Mesenchymal stem cell (in vitro differentiated cells and primary cell): ENCODE data around the gene FAH.
"Not testable (repeated sequence)": the region's sequence is repeated elsewhere in the genome, so short reads cannot be mapped to it uniquely, and the experiment has no call there.

Experiments
- DNase-seq: peaks from one replicate; pipeline ENCODE4 v3.0.0-alpha.2; 2013
- H2AFZ ChIP-seq: one replicate; pipeline ENCODE4 v1.6.1; 2013; ENCODE audit warnings: low read depth, mild to moderate bottlenecking, control low read depth, inconsistent platforms, low read length, moderate library complexity
- H2AK5ac ChIP-seq: 2 replicates; pipeline ENCODE4 v1.6.1; 2013; ENCODE audit warnings: low read length, moderate library complexity, mild to moderate bottlenecking, inconsistent platforms; ENCODE audit not compliant: severe bottlenecking
- H2BK120ac ChIP-seq: one replicate; pipeline ENCODE4 v1.6.1; 2013; ENCODE audit warnings: low read depth, mild to moderate bottlenecking, inconsistent platforms, low read length, moderate library complexity
- H2BK12ac ChIP-seq, 2 experiments: one replicate each; pipeline ENCODE4 v1.6.1; 2013; ENCODE audit warnings: inconsistent platforms in 2 of 2, low read length in 2 of 2, mild to moderate bottlenecking in 2 of 2, moderate library complexity in 2 of 2, control low read depth in 1 of 2
- H2BK15ac ChIP-seq: one replicate; pipeline ENCODE4 v1.6.1; 2013; ENCODE audit warnings: mild to moderate bottlenecking, low read depth, inconsistent platforms; ENCODE audit not compliant: poor library complexity, severe bottlenecking
- H2BK5ac ChIP-seq: 2 replicates; pipeline ENCODE4 v1.6.1; 2013; ENCODE audit warnings: low read depth, mild to moderate bottlenecking, low read length, control low read depth, inconsistent platforms; ENCODE audit not compliant: poor library complexity, severe bottlenecking
- H3K14ac ChIP-seq, 2 experiments: one replicate each; pipeline ENCODE4 v1.6.1; 2013; ENCODE audit warnings: inconsistent platforms in 2 of 2, low read length in 2 of 2, control low read depth in 1 of 2, mild to moderate bottlenecking in 1 of 2, moderate library complexity in 1 of 2
- H3K18ac ChIP-seq, 2 experiments: one replicate each; pipeline ENCODE4 v1.6.1; 2013; ENCODE audit warnings: inconsistent platforms in 2 of 2, low read length in 2 of 2, control low read depth in 1 of 2, low read depth in 1 of 2, mild to moderate bottlenecking in 1 of 2
- H3K23ac ChIP-seq, 2 experiments: one replicate each; pipeline ENCODE4 v1.6.1; 2013; ENCODE audit warnings: inconsistent platforms in 2 of 2, low read length in 2 of 2, mild to moderate bottlenecking in 2 of 2, moderate library complexity in 2 of 2, control low read depth in 1 of 2
- H3K27ac ChIP-seq: 2 replicates; pipeline ENCODE4 v1.5.1; 2013; ENCODE audit warnings: mild to moderate bottlenecking, moderate library complexity, low read length, control low read depth, inconsistent platforms; ENCODE audit not compliant: poor library complexity, severe bottlenecking
- H3K27me3 ChIP-seq, 2 experiments: 2 replicates each; pipeline versions ENCODE4 v1.6.1 to v1.7.0; 2013; ENCODE audit warnings: low read length in 2 of 2, mild to moderate bottlenecking in 2 of 2, moderate library complexity in 2 of 2, control low read depth in 1 of 2, inconsistent platforms in 1 of 2; ENCODE audit not compliant: control insufficient read depth in 1 of 2, insufficient read depth in 1 of 2
- H3K36me3 ChIP-seq, 2 experiments: 2 replicates each; pipeline versions ENCODE4 v1.6.1 to v1.7.0; 2013; ENCODE audit warnings: low read length in 2 of 2, control low read depth in 1 of 2, inconsistent platforms in 1 of 2, low read depth in 1 of 2, mild to moderate bottlenecking in 1 of 2; ENCODE audit not compliant: insufficient read depth in 2 of 2, control insufficient read depth in 1 of 2
- H3K4ac ChIP-seq, 2 experiments: one replicate each; pipeline ENCODE4 v1.6.1; 2013; ENCODE audit warnings: inconsistent platforms in 2 of 2, low read length in 2 of 2, mild to moderate bottlenecking in 2 of 2, moderate library complexity in 2 of 2, control low read depth in 1 of 2, low read depth in 1 of 2
- H3K4me1 ChIP-seq: 2 replicates; pipeline ENCODE4 v1.6.1; 2013; ENCODE audit warnings: low read depth, low read length, control low read depth; ENCODE audit not compliant: control insufficient read depth, insufficient read depth
- H3K4me2 ChIP-seq: 2 replicates; pipeline ENCODE4 v1.6.1; 2013; ENCODE audit warnings: low read length, mild to moderate bottlenecking, inconsistent platforms; ENCODE audit not compliant: poor library complexity, severe bottlenecking
- H3K4me3 ChIP-seq, 2 experiments: 2 replicates each; pipeline versions ENCODE4 v1.5.1 to v1.7.0; 2013; ENCODE audit warnings: low read length in 2 of 2, mild to moderate bottlenecking in 2 of 2, control low read depth in 1 of 2, low read depth in 1 of 2; ENCODE audit not compliant: insufficient read depth in 1 of 2
- H3K79me1 ChIP-seq: replicated peaks from 2 replicates; pipeline ENCODE4 v1.6.1; 2013; ENCODE audit warnings: mild to moderate bottlenecking, control low read depth, low read length, inconsistent platforms; ENCODE audit not compliant: poor library complexity, severe bottlenecking
- H3K9ac ChIP-seq: 2 replicates; pipeline ENCODE4 v1.7.0; 2013; ENCODE audit warnings: mild to moderate bottlenecking, low read length, moderate library complexity
- H3K9me3 ChIP-seq: 2 replicates; pipeline ENCODE4 v1.7.0; 2013; ENCODE audit warnings: mild to moderate bottlenecking, low read length; ENCODE audit not compliant: control insufficient read depth
- H4K8ac ChIP-seq: one replicate; pipeline ENCODE4 v1.6.1; 2013; ENCODE audit warnings: inconsistent platforms, mild to moderate bottlenecking, low read length, moderate library complexity
- H4K91ac ChIP-seq: one replicate; pipeline ENCODE4 v1.6.1; 2013; ENCODE audit warnings: mild to moderate bottlenecking, low read length, inconsistent platforms
- WGBS: methylation state at CpG from one replicate; pipeline ENCODE4 v1.1.7; 2013; ENCODE audit warnings: mixed read lengths; 5-methylcytosine and 5-hydroxymethylcytosine counted together

The FAH gene

DNA sequence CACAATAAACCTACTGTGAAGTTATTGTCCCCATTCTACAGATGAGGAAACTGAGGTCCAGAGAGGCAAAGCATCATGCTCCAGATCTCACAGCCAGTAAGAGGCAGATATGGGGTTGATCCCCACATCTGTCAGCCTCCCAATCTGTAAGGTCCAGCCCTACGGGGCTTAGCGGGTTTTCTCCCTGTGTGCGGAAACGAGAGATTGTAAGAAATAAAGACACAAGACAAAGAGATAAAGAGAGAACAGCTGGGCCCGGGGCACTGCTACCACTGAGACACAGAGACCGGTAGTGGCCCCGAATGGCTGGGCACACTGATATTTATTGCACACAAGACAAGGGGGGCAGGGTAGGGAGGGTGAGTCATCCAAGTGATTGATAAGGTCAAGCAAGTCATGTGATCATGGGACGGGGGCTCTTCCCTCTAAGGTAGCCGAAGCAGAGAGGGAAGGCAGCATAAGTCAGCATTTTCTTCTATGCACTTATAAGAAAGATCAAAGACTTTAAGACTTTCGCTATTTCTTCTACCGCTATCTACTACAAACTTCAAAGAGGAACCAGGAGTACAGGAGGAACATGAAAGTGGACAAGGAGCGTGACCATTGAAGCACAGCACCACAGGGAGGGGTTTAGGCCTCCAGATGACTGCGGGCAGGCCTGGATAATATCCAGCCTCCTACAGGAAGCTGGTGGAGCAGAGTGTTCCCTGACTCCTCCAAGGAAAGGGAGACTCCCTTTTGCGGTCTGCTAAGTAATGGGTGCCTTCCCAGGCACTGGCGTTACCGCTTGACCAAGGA lies 2.8 kb downstream of the FAH start:
- H3K23ac ChIP-seq, H4K91ac ChIP-seq, H3K27ac ChIP-seq, H2AFZ ChIP-seq, H3K27me3 ChIP-seq, H3K9ac ChIP-seq, H3K9me3 ChIP-seq, H3K4me2 ChIP-seq, H2AK5ac ChIP-seq, H2BK5ac ChIP-seq, H2BK15ac ChIP-seq, H3K4me3 ChIP-seq, H3K14ac ChIP-seq: not testable (repeated sequence)
- H2BK120ac ChIP-seq, result peak overlapping the region; percentile 56
- peaks cover 35% of the 10 kb centered on the region for H3K79me1 ChIP-seq
- peak overlapping the region; percentile 35 for H4K8ac ChIP-seq
- DNase-seq, result peak; percentile 89
- H3K18ac ChIP-seq, result peak overlapping the region; percentile 40 to 77
- H3K4ac ChIP-seq, result peak overlapping the region in 1 of 2 experiments; percentile 41
- peak overlapping the region in 1 of 2 experiments; percentile 76 for H2BK12ac ChIP-seq
- H3K36me3 ChIP-seq, result peaks cover 18 to 21% of the 10 kb centered on the region in 2 experiments
- 59% methylated on average over 14 of the region's 16 CpGs for WGBS
- H3K4me1 ChIP-seq, result peaks cover 23% of the 10 kb centered on the region

DNA sequence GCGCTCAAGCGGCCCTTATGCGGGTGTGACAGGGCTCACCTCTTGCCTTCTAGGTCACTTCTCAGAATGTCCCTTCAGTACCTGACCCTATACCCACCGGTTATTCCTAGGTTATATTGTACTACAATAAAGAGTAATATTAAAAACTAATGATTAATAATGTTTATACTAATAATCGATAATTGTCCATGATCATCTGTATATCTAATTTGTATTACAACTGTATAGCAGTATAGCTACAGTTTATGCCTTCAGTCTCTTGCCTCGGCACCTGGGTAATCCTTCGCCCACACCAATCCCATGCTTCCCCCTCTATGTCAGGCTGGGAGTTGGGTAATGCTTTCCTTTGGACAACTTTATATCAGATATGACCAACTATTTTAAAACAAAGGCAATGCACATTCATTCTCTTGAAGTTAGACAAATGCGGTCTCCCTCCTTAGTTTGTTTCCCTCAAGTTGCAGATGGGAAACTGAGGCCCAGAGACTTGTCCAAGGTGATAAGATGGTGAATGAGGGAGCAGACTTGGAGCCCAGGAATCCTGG lies 3.4 kb downstream of the FAH start:
- Histone ChIP-seq H3K36me3 (peaks cover 18 to 22% of the 10 kb centered on the region in 2 experiments), H3K9ac (no peak overlapping the region), H3K9me3 (no peaks in the 10 kb centered on the region), H3K27ac (no peak overlapping the region), H3K4me2 (no peak overlapping the region), H3K14ac (no peak overlapping the region), H3K27me3 (no peaks in the 10 kb centered on the region), H3K23ac (no peak overlapping the region), H2BK120ac (peak overlapping the region; percentile 80), H4K91ac (no peak overlapping the region), H2BK15ac (no peak overlapping the region), H2BK5ac (no peak overlapping the region), H2AK5ac (no peak overlapping the region), H3K4me3 (no peak overlapping the region), H2BK12ac (peak overlapping the region in 1 of 2 experiments; percentile 76), H3K18ac (no peak overlapping the region), H3K4me1 (peaks cover 26% of the 10 kb centered on the region), H3K79me1 (peaks cover 35% of the 10 kb centered on the region), H2AFZ (no peak overlapping the region), H4K8ac (no peak overlapping the region), H3K4ac (peak overlapping the region in 1 of 2 experiments; percentile 47)
- WGBS, result 80% methylated on average over 5 of the region's 8 CpGs
- no peak for DNase-seq

DNA sequence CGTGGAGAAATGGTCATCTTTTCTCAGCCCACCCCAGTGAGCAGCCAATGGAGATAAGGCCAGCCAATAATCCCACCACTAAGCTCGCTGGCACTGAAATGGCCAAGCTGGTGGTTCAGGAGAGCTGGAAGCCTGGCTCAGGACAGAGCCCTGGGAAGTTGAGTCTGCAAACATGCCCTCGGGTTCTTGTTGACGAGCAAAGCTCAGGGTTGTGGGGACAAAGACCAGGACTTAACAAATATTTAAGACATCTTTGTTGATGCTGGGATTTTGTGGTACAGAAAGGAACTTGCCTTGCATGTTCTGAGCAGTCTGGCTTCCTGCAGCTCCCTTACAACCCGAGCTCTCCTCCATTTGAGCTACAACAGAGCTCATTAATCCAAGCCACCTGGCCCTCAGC lies 4.4 kb downstream of the FAH start:
- peaks cover 26% of the 10 kb centered on the region for H3K4me1 ChIP-seq
- no peak overlapping the region for H3K27ac ChIP-seq
- H3K79me1 ChIP-seq, result peaks cover 35% of the 10 kb centered on the region
- H3K23ac ChIP-seq, result no peak overlapping the region
- peak overlapping the region in 1 of 2 experiments; percentile 61 for H3K4ac ChIP-seq
- no peak overlapping the region for H2AK5ac ChIP-seq
- no peak overlapping the region for H2AFZ ChIP-seq
- H3K9me3 ChIP-seq, result no peaks in the 10 kb centered on the region
- 96% methylated on average over 5 of the region's 5 CpGs for WGBS
- peak overlapping the region; percentile 17 for H2BK15ac ChIP-seq
- no peaks in the 10 kb centered on the region for H3K27me3 ChIP-seq
- H4K8ac ChIP-seq, result peak overlapping the region; percentile 70
- peaks cover 26 to 30% of the 10 kb centered on the region in 2 experiments for H3K36me3 ChIP-seq
- no peak overlapping the region for H3K14ac ChIP-seq
- no peak for DNase-seq
- H3K4me3 ChIP-seq, result no peak overlapping the region
- no peak overlapping the region for H3K4me2 ChIP-seq
- H4K91ac ChIP-seq, result peak overlapping the region; percentile 71
- H2BK5ac ChIP-seq, result no peak overlapping the region
- peak overlapping the region in 1 of 2 experiments; percentile 17 for H2BK12ac ChIP-seq
- no peak overlapping the region for H3K9ac ChIP-seq
- no peak overlapping the region for H2BK120ac ChIP-seq
- H3K18ac ChIP-seq, result peak overlapping the region; percentile 3 to 41

DNA sequence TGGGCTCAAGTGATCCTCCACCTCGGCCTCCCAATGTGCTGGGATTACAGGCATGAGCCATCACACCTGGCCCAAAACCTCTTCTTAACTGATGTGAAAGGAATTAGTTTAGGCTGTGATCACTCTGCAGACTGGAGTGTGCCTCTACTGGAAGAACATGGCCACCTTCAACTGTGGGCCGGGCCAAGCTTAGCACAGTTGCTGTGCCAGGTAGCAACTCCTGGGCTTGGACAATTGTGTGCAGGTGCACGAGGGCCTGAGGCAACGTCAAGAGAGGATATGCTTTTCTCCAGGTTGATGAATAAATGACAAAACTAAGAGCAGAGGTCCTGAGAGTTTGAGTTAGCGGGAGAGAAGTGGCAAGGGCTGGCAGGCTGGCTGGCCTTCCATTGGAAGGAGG lies 6.5 kb downstream of the FAH start:
- peaks cover 29% of the 10 kb centered on the region for H3K79me1 ChIP-seq
- no peak overlapping the region for H3K4me3 ChIP-seq
- H2AFZ ChIP-seq, result no peak overlapping the region
- H3K4me1 ChIP-seq, result peaks cover 20% of the 10 kb centered on the region
- H4K8ac ChIP-seq, result peak overlapping the region; percentile 49
- H3K36me3 ChIP-seq, result peaks cover 41 to 47% of the 10 kb centered on the region in 2 experiments
- no peak overlapping the region for H3K4me2 ChIP-seq
- no peaks in the 10 kb centered on the region for H3K27me3 ChIP-seq
- WGBS, result 98% methylated on average over 5 of the region's 5 CpGs
- H3K23ac ChIP-seq, result no peak overlapping the region
- no peak overlapping the region for H2BK5ac ChIP-seq
- no peak overlapping the region for H3K18ac ChIP-seq
- no peak for DNase-seq
- no peak overlapping the region for H3K27ac ChIP-seq
- H4K91ac ChIP-seq, result no peak overlapping the region
- peak overlapping the region; percentile 10 to 21 for H3K4ac ChIP-seq
- H2BK120ac ChIP-seq, result peak overlapping the region; percentile 87
- H2AK5ac ChIP-seq, result no peak overlapping the region
- no peak overlapping the region for H3K9ac ChIP-seq
- H3K14ac ChIP-seq, result no peak overlapping the region
- H2BK12ac ChIP-seq, result peak overlapping the region; percentile 70 to 99
- no peak overlapping the region for H2BK15ac ChIP-seq
- no peaks in the 10 kb centered on the region for H3K9me3 ChIP-seq
